SIG-M5 treated with dmso at 0.1 percent for 504 hours (cell line): ENCODE measurements around the gene PAQR9.
A peak's percentile ranks its signal among the peaks of the same experiment; 100 is the strongest.

Source experiments
- DNase-seq: peaks from one replicate; lab custom pipeline; 2025; ENCODE audit not compliant: unreplicated experiment; lab: John Stamatoyannopoulos, UW

The PAQR9 gene

DNA sequence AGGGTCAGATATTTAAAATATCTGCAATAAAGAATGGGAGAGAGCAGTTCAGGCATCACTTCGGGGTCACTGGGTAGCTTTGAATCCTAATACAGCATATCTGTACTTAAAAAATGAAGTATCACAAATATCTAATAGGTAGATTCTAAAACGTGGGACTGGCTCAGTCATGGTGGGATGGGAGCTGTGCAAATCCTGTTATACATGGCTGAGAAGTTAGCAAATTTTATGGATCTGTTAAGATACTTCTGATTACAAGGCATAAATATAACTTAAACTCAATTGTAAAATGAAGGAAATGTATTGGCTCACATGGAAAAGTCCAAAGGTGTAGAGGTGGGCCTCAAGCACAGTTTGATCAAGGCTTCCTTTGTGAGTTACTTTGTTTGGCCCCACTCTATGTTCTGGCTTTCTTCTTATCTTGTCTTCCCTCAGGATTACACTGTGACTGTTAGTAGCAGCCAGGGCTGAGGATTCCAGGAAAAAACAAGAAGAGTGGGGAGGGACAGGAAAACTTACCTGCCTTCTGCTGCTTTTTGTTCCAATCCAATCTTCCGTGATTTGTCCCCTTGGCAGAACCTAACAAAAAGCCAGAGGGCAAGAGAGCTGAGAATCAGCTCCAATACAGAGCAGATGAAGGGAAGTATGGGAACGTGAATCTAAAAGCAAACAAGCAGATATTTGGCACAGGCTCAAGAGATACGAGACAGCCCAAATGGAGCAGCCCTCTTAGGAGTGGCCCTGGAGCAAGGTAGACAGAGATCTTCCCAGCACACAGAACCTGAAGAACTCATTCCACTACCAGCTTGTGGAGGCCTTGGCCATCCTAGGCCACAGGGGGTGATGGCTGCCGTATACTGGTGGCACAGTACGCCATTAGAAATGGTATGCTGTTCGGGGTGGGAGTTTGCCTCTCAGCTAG, 10.9 kb downstream of the PAQR9 start:
- DNase-seq = no peak

DNA sequence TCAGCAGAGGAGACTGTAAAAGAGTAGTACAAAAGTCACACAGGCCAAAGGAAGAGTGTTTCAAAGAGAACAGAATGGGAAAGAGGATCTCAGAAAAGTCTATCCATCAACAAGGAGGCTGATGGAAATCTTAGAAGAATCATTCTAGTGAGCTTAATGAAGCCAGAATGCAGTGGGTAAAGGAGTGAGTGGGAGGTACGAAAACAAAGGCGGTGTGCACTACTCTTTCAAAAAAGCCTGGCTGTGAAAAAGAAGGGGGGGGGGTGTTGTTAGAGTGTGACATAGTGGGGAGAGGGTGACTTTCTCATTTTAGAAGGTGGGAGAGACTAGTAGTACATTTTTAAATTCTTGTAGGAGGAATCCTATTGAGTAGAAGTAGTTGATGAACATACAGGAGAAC, 11.7 kb downstream of the PAQR9 start:
- DNase-seq = no peak

DNA sequence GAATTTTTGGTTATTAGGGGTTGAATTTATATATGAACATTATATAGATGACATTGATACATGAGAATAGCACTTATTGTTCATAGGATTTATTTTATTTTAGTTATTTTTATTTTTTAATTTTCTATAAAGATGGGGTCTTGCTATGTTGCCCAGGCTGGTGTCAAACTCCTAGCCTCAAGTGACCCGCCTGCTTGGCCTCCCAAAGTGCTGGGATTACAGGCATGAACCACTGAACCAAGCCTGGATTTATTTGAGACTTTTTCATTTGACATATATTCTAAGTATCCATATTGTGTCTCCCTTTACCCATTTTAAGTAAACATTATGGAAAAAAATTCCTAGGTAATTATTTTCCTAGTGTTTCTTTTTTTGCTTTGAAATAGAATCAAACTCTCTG, 12.5 kb downstream of the PAQR9 start:
- DNase-seq = no peak

DNA sequence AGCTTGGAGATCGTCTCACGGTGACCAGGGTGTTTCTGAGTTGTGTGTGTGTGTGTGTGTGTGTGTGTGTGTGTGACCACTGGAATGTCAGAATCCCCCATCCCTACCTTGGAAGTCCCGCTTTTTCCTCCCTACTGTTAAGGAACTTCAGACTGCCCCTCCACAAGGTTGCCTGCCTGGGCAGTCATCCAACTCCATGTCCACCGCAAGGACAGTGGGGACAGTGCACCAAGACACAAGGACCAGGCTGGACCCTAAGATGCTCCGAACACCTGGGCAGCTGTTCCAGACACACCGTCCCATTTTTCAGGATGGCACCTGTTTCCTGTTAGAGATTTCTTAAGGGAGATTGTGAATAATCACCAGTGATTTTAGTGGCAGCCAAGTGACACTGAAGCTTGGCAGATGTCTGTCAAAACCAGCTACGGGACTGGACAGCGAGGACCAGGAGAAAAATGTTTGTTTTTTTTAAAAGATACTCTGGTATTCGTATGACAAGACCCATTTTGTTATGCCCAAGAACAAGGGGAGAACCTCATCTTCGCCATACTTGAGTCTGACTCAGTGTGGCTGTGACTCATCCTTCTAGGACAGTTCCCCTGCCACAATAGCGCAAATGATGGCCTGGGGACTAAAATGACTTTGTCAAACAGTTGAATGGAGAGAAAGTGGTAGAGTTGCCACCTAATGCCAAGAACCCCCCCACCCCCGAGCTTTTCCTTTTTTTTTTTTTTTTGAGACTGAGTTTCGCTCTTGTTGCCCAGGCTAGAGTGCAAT, 15.5 kb downstream of the PAQR9 start:
- peak; percentile 26 for DNase-seq

DNA sequence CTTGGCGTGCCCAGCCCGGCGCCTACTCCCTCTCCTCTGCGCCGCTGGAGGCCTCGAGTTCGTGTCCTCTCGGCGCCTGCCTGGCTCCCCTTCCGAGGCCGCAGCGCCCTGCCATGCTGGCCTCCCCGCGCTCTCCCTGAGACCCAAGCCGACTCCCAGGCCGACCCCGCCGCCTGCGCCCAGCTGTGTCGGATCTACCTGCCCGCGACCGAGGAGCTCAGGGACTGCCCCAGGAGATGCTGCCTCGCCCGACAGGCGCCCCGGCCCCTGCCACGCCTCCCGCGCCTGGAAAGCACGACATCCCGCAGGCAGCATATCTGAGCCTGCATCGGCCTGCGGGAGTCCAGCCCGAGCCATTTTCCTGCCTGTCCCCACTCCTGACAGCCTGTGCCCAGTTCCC, 16.1 kb downstream of the PAQR9 start:
- DNase-seq = no peak

DNA sequence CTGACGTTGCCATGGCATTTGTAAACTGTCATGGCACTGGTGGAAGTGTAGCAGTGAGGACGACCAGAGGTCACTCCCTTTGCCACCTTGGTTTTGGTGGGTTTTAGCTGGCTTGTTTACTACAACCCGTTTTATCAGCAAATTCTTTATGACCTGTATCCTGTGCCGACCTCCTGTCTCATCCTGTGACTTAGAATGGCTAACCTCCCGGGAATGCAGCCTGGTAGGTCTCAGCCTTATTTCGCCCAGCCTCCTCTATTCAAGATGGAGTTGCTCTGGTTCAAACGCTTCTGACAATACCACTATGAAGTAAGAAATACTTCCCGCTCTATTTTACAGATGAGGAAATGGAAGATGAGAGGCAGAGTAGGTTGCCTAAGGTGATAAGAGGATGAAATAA, 16.6 kb downstream of the PAQR9 start:
- DNase-seq = no peak

DNA sequence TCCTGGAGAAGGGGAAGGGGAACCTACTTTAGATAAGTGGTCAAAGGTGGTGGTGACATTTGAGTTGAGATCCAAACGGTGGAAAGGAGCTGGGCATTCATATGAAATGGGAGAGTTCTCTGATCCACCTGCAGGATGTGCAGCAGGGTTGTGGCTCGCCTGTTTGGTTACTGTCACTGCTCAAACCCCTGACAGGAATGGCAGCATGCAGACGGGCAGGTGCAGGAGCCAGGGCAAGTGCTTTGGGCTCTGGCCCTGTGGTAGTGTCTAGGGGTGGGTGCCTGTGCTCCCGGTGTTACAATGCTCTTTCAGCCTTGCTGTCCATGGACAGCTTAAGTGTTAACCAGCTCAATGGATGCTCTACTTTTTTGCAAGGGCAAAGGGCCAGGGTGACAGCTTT, 18.5 kb downstream of the PAQR9 start:
- no peak for DNase-seq

DNA sequence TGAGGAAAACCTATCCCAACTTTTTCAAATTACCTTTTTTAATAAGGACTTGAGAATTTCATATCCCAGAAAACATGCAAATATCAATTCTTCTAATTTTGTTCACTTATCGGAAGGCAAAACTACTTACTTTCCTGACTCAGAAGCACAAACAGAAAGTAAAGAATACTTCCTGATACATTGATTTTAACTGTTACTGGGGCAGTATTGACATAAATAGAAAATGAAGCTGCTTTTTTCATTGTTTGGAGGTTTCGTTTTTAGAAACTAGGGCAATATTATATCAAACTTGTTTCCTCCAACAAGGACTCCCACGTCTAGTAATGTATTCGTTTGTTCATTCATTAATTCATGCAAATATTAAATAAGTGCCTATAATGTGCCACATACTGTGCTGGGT, 19.1 kb downstream of the PAQR9 start:
- DNase-seq = no peak

DNA sequence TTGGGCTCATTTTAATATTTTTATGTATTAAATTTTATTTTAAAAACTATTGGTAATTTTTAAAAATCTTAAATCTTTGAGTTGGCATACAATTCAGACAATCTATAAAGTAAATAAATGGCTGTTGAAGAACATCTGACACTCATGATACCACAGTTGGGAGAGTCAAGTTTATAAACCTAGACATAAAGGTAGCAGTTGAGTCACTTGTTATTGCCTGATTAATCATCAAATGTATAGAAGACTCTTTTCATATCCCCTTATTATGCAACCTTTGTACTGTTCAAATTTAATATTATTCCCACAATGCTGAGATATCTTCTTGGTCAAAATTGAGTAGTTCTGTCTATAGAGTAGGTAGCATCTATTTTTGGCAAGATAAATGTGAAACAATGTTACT, 19.6 kb downstream of the PAQR9 start:
- no peak for DNase-seq

DNA sequence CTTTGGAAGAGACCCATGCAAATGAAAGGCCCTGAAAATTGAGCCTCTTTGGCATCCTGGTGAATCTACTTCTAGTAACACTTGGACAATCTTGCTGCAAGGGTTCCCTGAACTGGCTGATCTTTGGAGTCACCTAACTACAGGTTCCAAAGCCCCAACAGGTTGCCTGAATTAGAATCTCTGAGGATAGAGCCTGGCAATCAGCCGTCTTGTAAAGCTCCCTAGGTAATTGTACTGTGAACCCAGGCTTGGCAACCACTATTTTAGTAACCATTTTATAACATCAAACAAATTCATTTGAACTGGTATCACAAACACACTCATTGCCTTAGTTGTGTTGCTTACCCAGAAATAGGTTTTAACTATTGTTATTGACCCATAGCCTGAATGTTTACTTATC, 20.1 kb downstream of the PAQR9 start:
- no peak for DNase-seq

DNA sequence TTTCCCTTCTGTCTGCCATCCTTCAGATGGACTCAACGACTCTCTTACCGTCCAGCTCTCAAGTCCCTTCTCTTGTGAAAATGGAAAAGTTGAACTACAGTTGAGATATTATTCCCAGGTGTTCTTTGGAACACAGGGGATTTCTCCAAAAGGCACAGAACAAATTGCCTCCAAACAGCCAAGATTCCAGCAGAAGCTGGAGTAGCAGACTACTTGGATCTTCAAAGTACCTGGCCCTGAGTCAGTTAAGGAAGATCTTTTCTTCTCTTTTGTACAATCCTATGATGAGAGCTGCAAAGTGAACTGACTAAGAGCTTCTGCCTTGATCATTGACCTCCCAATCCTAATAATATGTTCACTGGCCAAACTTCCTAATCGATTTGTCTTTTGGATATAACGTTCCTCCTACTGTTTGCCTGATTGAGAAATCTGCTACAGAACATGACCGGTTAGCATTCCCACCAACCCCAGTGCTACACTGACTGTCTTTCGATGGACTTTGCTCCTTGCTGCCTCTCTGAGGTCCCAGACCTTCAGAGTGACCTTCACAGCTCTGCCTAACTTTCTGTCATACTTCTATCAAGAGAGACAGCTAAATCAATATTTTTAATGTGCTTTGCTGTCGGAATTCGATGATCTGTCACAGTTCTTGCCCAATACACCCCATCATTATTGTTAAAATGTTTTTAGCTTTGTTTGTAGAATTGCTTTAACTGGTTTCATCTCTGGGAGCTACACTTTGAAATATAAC, 21.9 kb downstream of the PAQR9 start:
- no peak for DNase-seq

DNA sequence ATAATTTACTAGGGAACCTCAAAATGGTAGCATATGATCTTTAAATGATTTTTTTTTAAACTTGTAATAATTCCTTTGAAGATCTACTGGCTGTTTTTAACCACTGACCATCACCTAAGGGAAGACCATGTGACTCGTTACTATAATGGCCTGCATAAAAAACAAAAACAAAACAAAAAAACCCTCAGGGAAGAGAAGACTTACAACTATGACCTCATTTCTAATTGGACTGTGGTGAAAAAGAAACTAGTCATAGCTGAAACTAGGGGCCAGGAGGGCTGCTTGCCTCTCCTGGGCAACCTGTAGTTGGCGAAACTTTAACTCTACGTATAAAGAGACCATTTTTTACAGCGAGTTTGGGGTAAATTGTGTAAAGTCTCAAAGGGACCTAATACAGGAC, 23.0 kb downstream of the PAQR9 start:
- no peak for DNase-seq

DNA sequence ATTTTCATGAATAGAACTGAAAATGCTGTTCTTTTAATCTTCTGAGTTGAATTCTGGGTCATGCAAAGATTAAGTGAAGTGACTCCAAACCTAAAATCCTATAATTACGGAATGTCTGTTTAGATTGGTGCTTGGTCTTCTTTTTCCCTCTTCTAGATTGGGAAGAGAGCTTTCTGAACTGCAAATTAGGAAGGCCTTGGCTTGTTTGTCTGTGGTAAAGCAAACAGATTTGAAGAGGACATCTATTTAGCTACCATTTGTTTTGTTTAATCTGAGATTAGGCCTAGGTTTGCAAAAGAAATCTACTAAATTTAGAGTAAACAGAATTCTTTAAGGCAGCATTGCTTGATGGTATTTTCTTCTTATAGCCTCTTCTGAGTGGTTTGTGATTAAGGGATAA, 23.5 kb downstream of the PAQR9 start:
- no peak for DNase-seq

DNA sequence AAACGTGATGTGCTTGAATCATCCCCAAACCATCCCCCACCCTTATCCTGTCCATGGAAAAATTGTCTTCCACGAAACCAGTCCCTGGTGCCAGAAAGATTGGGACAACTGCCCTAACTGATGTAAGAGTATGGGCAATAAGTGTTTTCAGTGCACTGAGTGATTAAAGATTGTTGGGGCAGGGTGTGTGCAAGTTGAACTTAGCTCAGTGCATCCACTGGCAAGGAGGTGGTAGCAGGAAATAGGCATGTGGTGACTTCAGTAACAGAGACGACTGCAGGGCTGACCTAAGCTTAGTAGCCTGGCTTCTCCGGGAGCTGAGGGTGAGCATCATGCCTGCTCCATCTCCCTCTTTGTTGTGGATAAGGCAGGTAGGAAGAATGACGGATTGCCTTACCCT, 27.5 kb downstream of the PAQR9 start:
- no peak for DNase-seq

DNA sequence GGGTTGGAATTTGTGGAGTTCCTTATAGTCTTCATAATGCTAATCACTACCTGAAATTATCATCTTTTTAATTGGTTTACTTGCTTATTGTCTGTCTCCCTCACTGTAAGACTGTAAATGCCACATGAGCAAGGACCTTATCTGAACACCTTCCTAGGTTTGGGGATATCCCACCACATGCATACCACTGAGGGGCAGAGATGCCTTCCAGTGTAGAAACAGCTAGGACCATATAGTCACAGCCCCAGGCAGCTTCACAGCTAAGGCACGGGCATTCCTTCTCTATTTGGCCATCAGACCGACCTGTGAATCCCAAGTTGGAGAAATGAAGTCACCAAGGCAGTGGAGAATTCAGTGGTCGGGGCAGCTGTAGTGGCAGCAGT, 28.6 kb downstream of the PAQR9 start:
- no peak for DNase-seq

DNA sequence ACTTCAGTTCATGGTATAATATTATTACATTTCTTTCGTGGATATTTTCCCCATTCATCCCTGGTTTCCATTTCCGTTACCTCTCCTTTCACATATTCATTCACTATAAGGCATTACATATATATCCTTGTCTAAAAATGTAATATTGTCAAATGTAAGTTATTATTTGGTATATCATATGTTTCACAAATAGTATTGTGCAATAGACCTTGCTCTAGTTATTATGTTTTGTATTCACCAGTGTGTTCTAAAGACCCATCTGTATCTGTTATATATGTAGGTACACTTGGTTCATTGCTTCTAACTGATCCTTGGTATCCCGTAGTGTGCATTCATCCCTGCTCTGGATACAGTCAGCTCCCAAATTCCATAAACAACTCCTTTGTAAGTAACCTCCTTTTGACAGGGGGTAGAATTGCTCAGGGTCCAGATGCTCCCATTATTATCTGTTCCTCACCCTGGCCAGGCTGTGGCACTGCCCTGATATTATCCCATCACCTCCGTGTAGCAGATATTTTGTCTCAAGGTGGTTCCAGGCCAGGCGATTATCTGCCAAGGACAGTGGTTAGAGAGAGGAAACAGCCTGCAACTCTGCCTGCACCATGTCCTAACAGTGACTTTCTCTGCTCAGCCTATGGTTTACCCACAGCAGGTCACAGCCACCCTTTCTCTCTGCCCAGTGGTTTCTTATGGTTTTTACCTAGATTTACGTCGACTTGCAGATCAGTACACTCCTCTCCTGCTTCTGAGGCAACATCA, 29.2 kb downstream of the PAQR9 start:
- no peak for DNase-seq

DNA sequence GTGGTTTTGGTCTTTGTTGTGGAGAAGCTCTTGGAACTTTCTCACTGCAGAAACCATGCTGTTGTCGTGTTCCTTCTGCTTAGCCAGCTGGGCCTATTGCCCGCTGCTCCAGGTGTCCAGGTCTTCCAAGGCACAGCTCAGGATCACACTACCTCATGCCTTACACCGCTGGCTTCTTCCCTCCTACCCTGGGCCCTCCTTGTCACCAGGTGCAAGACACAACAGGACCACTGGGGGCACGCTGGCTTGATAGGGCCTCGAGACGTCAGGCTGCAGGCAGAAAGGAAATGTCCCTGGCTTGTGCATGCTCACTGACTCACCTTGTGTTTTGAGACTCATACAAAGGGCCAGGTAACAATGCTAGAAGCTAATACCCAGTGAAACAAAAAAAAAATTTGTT, 32.3 kb downstream of the PAQR9 start:
- no peak for DNase-seq

DNA sequence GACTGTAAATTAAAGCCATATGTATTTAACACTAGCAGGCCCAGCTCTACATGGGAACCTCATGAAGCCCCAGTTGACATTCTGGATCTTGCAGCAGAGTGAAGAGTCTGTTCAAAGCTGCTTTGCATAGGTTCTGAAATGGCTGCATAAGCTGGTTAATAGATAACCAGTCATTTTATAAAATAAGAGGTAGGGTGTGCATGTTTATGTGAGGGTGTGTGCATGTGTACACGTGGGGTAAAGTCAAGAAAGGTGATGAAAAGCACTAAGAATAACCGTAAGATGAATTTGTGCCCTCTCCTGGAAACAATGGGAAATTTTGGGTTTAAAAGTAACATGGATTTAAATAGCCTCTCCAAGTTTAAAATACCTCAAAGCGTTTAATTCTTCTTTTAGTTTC, 33.0 kb downstream of the PAQR9 start:
- no peak for DNase-seq

DNA sequence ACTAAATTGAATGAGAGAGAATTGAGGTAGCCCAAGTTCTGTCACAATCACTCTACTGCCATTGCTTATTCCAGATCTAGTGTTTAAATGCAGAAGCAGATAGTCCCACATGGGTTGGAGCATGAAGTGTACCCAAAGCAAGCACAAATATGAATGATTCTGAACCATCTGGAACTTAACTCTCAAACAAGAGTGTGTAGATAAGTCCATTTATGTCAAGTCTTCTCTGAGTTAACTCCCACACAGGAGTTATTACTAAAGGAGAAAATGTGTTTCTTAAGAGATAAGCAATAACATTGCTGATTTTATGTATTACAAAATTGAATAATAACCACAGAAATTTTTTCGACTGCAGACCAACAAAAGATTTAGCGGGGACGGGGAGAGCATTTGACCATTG, 33.6 kb downstream of the PAQR9 start:
- DNase-seq = no peak

DNA sequence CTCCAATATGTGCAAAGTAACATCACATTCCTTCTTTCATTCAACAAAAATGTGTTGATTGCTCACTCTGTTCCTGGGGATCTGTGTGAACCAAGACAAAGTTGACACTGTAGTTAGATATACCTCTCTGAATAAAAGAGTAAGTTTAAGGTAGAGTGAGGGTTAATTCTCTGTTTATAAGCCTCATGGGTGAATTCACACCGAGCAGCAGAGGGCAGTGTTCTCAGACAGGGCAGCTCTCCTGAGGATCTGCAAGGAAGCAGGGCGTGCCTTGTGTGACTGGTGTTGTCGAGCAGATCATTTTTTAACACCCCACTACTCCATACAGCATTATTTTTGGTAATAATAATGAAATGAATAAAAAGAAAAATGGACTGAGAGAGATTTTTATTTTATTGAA, 34.4 kb downstream of the PAQR9 start:
- peak; percentile 86 for DNase-seq

DNA sequence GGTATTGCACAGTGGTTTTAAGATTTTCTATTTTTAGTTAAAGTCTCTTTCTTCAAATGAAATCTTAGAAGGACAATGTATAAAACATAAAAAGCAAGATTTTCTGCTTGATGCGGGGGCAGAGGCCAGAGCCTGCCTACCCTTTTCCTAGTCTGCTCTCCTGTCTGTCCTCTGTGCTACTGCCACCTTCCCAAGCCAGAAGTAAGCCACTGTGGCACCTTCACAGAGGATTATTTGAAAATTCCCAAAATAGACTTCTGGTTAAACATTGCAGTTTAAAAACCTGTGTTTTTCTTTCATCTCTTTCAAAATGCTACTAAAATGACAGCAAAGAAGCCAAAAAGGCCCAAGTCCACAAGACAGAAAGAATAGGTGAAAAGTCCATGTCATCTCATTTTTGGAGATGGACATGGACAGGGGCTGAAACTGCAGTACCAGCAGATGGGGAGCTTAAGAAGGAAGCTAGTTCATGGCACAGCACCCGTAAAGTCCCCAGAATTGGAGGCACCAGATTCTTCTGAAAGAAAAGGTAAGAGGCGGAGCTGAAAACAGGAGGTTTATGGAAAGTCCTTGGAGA, 37.0 kb downstream of the PAQR9 start:
- no peak for DNase-seq
